ENCODE measurements around the gene CCRL2.

Gene CCRL2

GRCh38 chr3:46410669-46411068, 3.6 kb downstream of the CCRL2 start:
- H3K4me1 ChIP-seq (ENCODE audit: control insufficient read depth, insufficient read depth, low read length) = peaks cover 21% of the 10 kb centered on the region
- no peaks in the 10 kb centered on the region for H3K36me3 ChIP-seq (ENCODE audit: control insufficient read depth, insufficient read depth, low read length)
- H3K4me3 ChIP-seq (ENCODE audit: low read length) = no peak overlapping the region
- no peaks in the 10 kb centered on the region for H3K27me3 ChIP-seq (ENCODE audit: control insufficient read depth, insufficient read depth, low read length)
- no peak overlapping the region for H3K9ac ChIP-seq (ENCODE audit: low read length)
- H3K9me3 ChIP-seq (ENCODE audit: control insufficient read depth, low read length) = no peaks in the 10 kb centered on the region

- H3K4me1 ChIP-seq (ENCODE audit: control insufficient read depth, insufficient read depth, low read length) = peaks cover 18% of the 10 kb centered on the region
- H3K4me3 ChIP-seq (ENCODE audit: low read length) = no peak overlapping the region
Measured at GRCh38 chr3:46411271-46411670, 4.2 kb downstream of the CCRL2 start.

GRCh38 chr3:46412786-46413298, 5.8 kb downstream of the CCRL2 start:
- Histone ChIP-seq H3K36me3 (ENCODE audit: control insufficient read depth, insufficient read depth, low read length) (no peaks in the 10 kb centered on the region), H3K4me1 (ENCODE audit: control insufficient read depth, insufficient read depth, low read length) (peaks cover 14% of the 10 kb centered on the region), H3K4me3 (ENCODE audit: low read length) (no peak overlapping the region), H3K9me3 (ENCODE audit: control insufficient read depth, low read length) (no peaks in the 10 kb centered on the region), H3K9ac (ENCODE audit: low read length) (no peak overlapping the region), H3K27me3 (ENCODE audit: control insufficient read depth, insufficient read depth, low read length) (no peaks in the 10 kb centered on the region)

More at GRCh38 chr3:46411271-46411670, 4.2 kb downstream of the CCRL2 start:
- H3K9me3 ChIP-seq (ENCODE audit: control insufficient read depth, low read length) = no peaks in the 10 kb centered on the region
- H3K9ac ChIP-seq (ENCODE audit: low read length) = no peak overlapping the region
- H3K27me3 ChIP-seq (ENCODE audit: control insufficient read depth, insufficient read depth, low read length) = no peaks in the 10 kb centered on the region
- no peaks in the 10 kb centered on the region for H3K36me3 ChIP-seq (ENCODE audit: control insufficient read depth, insufficient read depth, low read length)

DNA sequence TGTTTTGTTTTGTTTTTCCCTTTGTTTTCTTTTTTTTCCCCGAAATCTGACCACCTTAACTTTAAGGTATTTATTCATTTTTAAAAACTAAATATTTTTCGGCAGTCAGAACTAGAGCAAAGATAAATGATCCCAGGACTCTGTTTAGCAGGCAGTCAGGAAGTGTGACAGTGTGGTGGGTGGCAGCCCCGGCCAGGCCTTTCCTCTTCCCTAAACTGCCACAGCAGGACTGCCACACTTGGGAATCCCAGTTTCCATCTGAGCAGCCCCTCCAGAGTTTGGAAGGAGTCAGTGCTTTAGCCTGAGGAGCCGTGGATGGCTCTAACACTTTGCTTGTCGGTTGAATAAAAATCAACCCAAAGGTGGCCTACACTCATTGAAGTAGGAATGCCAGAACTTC, 6.9 kb downstream of the CCRL2 start:
- no peaks in the 10 kb centered on the region for H3K36me3 ChIP-seq (ENCODE audit: control insufficient read depth, insufficient read depth, low read length)
- no peak overlapping the region for H3K4me3 ChIP-seq (ENCODE audit: low read length)
- no peaks in the 10 kb centered on the region for H3K9me3 ChIP-seq (ENCODE audit: control insufficient read depth, low read length)
- no peak overlapping the region for H3K9ac ChIP-seq (ENCODE audit: low read length)
- H3K4me1 ChIP-seq (ENCODE audit: control insufficient read depth, insufficient read depth, low read length) = peaks cover 8% of the 10 kb centered on the region
- H3K27me3 ChIP-seq (ENCODE audit: control insufficient read depth, insufficient read depth, low read length) = no peaks in the 10 kb centered on the region

DNA sequence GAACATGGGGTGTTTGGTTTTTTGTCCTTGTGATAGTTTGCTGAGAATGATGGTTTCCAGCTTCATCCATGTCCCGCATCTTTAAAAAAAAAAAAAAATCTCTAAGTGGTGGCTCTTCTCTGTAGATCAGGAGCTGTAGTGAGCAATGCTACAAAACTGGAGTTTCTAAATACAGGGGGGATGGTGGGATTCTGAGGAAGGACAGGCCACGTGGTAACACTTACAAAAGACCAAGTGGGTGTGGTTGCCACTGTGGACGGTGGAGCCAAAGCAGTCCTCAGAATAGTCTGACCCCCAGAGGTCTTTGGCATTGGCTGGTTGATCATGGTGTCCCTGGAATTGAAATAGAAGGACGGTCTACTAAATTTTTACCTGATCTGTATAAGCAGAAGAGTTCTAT, 7.7 kb downstream of the CCRL2 start:
- no peak overlapping the region for H3K4me3 ChIP-seq (ENCODE audit: low read length)
- peaks cover 8% of the 10 kb centered on the region for H3K4me1 ChIP-seq (ENCODE audit: control insufficient read depth, insufficient read depth, low read length)

DNA sequence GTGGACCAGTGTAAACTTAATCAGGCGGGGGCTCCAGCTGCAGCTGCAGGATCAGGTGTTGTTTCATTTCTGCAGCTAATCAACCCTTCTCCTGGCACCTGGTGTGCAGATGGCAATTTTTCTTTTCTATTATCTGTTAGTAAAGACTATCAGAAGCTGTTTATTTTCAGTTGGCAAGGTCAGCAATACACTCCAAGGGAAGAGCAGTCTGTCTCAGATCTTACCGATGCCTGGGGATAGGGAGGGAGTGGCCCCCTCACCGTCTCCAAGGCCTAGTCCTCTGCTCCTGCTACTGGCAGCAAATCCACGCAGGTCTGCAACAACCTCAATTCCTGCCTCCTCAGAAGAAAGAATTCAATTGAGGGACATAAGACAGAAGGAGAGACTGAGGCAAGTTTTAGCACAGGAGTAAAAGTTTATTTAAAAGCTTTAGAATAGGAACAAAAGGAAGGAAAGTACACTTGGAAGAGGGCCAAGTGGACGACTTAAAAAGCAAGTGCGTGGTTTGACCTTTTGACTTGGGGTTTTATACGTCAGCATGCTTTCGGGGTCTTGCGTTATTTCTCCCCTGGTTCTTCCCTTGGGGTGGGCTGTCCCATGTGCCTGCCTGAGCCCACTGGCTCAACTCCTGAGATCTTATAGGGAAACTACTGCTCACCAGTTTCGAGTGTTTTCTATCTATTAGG, 9.2 kb downstream of the CCRL2 start:
- Histone ChIP-seq H3K36me3 (ENCODE audit: control insufficient read depth, insufficient read depth, low read length) (no peaks in the 10 kb centered on the region), H3K9me3 (ENCODE audit: control insufficient read depth, low read length) (no peaks in the 10 kb centered on the region), H3K9ac (ENCODE audit: low read length) (no peak overlapping the region), H3K27me3 (ENCODE audit: control insufficient read depth, insufficient read depth, low read length) (no peaks in the 10 kb centered on the region), H3K4me1 (ENCODE audit: control insufficient read depth, insufficient read depth, low read length) (peaks cover 8% of the 10 kb centered on the region), H3K4me3 (ENCODE audit: low read length) (no peak overlapping the region)

More for the DNA sequence above, 7.7 kb downstream of the CCRL2 start:
- no peaks in the 10 kb centered on the region for H3K9me3 ChIP-seq (ENCODE audit: control insufficient read depth, low read length)
- no peaks in the 10 kb centered on the region for H3K36me3 ChIP-seq (ENCODE audit: control insufficient read depth, insufficient read depth, low read length)
- no peak overlapping the region for H3K9ac ChIP-seq (ENCODE audit: low read length)
- H3K27me3 ChIP-seq (ENCODE audit: control insufficient read depth, insufficient read depth, low read length) = no peaks in the 10 kb centered on the region

DNA sequence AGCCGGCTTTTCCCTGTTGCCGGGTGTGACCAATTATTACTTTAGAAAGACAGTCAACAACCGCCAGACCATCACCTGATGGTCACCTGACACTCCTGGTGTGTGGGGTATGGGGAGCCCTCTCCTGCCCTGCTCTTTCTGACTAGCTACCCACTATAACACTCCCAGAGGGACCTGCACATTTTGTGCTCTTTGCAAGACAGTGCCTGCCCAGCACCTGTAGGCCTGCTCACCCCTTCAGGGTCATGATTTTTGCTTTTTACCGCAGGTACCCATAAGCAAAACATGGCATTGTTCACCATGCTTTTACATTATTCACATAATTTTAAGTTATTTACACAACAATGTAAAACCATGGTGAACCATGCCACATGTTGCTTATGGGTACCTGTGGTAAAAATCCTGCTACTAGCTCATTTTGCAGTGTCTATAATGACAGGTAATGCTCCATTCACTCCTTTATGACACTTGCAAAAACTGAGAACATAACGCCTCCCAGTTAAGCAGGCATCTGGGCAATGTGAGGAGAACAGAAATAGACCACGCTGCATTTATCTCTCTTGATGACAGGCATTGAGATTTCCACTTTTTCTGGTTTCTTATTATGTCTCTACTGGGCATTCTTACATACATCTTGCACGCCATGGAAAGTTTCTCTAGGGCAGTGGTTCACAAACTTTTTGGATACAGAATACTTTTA, 9.9 kb downstream of the CCRL2 start:
- peaks cover 8% of the 10 kb centered on the region for H3K4me1 ChIP-seq (ENCODE audit: control insufficient read depth, insufficient read depth, low read length)
- no peaks in the 10 kb centered on the region for H3K36me3 ChIP-seq (ENCODE audit: control insufficient read depth, insufficient read depth, low read length)
- no peak overlapping the region for H3K9ac ChIP-seq (ENCODE audit: low read length)
- no peak overlapping the region for H3K4me3 ChIP-seq (ENCODE audit: low read length)
- no peaks in the 10 kb centered on the region for H3K27me3 ChIP-seq (ENCODE audit: control insufficient read depth, insufficient read depth, low read length)
- H3K9me3 ChIP-seq (ENCODE audit: control insufficient read depth, low read length) = no peaks in the 10 kb centered on the region

DNA sequence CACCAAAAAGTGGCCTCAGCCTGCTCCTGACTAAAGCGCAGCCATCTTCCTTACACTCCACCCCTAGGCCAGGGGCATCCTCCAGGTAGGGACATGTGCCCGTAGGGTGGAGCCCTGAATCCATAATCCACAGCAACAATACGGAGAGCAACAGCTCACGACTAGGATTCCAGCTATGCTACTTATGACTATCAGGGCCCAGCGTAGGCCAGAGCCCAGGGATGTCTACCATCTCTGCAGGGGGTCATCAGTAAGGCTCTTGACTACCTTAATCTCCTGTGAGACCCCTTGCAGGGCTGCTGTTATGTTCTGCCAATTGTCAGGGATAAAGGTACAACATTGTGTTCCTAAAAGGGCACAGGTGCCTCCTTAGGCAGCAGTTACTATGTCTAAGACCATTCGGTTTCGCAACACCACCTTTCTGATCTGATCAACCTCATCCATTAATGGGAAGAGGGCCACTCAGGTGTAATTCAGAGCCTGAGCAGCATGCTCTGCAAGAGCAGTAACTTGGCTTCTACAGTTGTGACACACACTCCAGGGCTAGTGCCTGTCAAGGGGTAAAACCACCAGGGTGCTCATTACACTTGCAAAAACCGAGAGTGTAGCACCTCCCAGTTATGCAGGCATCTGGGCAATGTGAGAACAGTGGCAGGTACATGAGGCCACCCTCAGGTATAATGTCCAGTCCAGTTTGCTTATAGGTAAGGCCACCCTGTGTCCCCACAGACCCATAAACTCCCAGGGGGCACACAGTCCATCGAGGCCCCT, 11.0 kb downstream of the CCRL2 start:
- Histone ChIP-seq H3K9me3 (ENCODE audit: control insufficient read depth, low read length) (no peaks in the 10 kb centered on the region), H3K36me3 (ENCODE audit: control insufficient read depth, insufficient read depth, low read length) (no peaks in the 10 kb centered on the region), H3K27me3 (ENCODE audit: control insufficient read depth, insufficient read depth, low read length) (no peaks in the 10 kb centered on the region), H3K4me3 (ENCODE audit: low read length) (no peak overlapping the region), H3K9ac (ENCODE audit: low read length) (no peak overlapping the region), H3K4me1 (ENCODE audit: control insufficient read depth, insufficient read depth, low read length) (peaks cover 17% of the 10 kb centered on the region)

DNA sequence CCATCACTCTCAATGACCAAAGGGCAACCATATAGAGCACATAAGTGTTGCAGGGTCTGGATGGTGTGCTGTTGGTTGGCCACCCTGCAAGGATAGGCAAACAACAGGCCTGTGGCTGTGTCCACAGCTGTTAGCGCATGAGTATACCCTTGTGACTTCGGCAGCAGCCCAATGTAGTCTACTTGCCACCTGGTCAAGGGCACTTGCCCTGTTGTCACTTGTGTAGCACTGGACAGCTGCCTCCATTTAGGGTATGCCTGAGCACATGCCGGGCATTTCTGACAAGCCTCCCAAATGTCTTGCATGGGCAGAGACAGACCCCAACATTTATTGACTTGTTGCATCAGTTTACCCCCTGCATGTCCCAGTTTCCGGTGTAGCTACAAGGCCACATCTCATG, 12.8 kb downstream of the CCRL2 start:
- Histone ChIP-seq H3K27me3 (ENCODE audit: control insufficient read depth, insufficient read depth, low read length) (no peaks in the 10 kb centered on the region), H3K4me1 (ENCODE audit: control insufficient read depth, insufficient read depth, low read length) (peaks cover 17% of the 10 kb centered on the region), H3K36me3 (ENCODE audit: control insufficient read depth, insufficient read depth, low read length) (no peaks in the 10 kb centered on the region), H3K9me3 (ENCODE audit: control insufficient read depth, low read length) (no peaks in the 10 kb centered on the region), H3K9ac (ENCODE audit: low read length) (no peak overlapping the region), H3K4me3 (ENCODE audit: low read length) (no peak overlapping the region)

GRCh38 chr3:46420931-46421330, 13.9 kb downstream of the CCRL2 start:
- H3K9me3 ChIP-seq (ENCODE audit: control insufficient read depth, low read length) = no peaks in the 10 kb centered on the region
- no peak overlapping the region for H3K9ac ChIP-seq (ENCODE audit: low read length)
- H3K4me3 ChIP-seq (ENCODE audit: low read length) = no peak overlapping the region
- peaks cover 17% of the 10 kb centered on the region for H3K4me1 ChIP-seq (ENCODE audit: control insufficient read depth, insufficient read depth, low read length)
- H3K27me3 ChIP-seq (ENCODE audit: control insufficient read depth, insufficient read depth, low read length) = no peaks in the 10 kb centered on the region
- no peaks in the 10 kb centered on the region for H3K36me3 ChIP-seq (ENCODE audit: control insufficient read depth, insufficient read depth, low read length)

- H3K9ac ChIP-seq (ENCODE audit: low read length) = no peak overlapping the region
- H3K36me3 ChIP-seq (ENCODE audit: control insufficient read depth, insufficient read depth, low read length) = no peaks in the 10 kb centered on the region
- H3K4me3 ChIP-seq (ENCODE audit: low read length) = no peak overlapping the region
- no peaks in the 10 kb centered on the region for H3K9me3 ChIP-seq (ENCODE audit: control insufficient read depth, low read length)
- peaks cover 8% of the 10 kb centered on the region for H3K4me1 ChIP-seq (ENCODE audit: control insufficient read depth, insufficient read depth, low read length)
- H3K27me3 ChIP-seq (ENCODE audit: control insufficient read depth, insufficient read depth, low read length) = no peaks in the 10 kb centered on the region
Measured at GRCh38 chr3:46422617-46423016, 15.6 kb downstream of the CCRL2 start.

GRCh38 chr3:46423588-46423987, 16.5 kb downstream of the CCRL2 start:
- H3K36me3 ChIP-seq (ENCODE audit: control insufficient read depth, insufficient read depth, low read length) = no peaks in the 10 kb centered on the region
- no peaks in the 10 kb centered on the region for H3K9me3 ChIP-seq (ENCODE audit: control insufficient read depth, low read length)

More at GRCh38 chr3:46423588-46423987, 16.5 kb downstream of the CCRL2 start:
- H3K27me3 ChIP-seq (ENCODE audit: control insufficient read depth, insufficient read depth, low read length) = no peaks in the 10 kb centered on the region
- H3K4me3 ChIP-seq (ENCODE audit: low read length) = no peak overlapping the region
- no peak overlapping the region for H3K9ac ChIP-seq (ENCODE audit: low read length)
- peaks cover 8% of the 10 kb centered on the region for H3K4me1 ChIP-seq (ENCODE audit: control insufficient read depth, insufficient read depth, low read length)
